ENCODE measurements around the gene PDILT. TPM values are rescaled to one million over a fixed set of nuclear protein-coding genes. Genes with fewer than 3 reads are reported as not detected.

The PDILT gene
- total RNA-seq, 6 experiments from 2014 or later: not detected

DNA sequence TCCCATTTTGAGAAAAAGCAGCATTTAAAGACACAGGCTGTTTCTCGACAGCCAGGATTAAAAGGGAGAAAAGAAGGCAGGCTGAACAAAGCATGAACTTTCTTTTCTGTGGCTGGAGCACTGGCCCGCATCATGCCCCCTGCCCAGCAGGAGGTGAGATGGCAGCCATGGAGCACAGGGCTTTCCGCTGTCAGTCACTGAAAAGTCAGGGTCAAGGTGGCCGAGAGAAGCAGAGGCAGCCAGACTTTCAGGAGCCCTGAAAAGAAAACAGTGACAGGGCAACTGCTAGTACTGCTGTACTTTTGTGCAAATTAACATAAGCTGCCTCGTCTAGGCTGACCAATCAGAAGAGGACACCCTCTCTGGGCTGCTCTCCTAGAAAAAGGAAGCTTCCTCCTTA is 71.4 kb downstream of the PDILT start:
- Histone ChIP-seq H3K36me3 (no peaks in the 10 kb centered on the region), H3K9me3 (no peaks in the 10 kb centered on the region), H3K4me3 (no peak overlapping the region), H3K27me3 (no peaks in the 10 kb centered on the region), H3K27ac (no peak overlapping the region), H3K4me1 (no peaks in the 10 kb centered on the region)
- TF ChIP-seq, protein P1, sequence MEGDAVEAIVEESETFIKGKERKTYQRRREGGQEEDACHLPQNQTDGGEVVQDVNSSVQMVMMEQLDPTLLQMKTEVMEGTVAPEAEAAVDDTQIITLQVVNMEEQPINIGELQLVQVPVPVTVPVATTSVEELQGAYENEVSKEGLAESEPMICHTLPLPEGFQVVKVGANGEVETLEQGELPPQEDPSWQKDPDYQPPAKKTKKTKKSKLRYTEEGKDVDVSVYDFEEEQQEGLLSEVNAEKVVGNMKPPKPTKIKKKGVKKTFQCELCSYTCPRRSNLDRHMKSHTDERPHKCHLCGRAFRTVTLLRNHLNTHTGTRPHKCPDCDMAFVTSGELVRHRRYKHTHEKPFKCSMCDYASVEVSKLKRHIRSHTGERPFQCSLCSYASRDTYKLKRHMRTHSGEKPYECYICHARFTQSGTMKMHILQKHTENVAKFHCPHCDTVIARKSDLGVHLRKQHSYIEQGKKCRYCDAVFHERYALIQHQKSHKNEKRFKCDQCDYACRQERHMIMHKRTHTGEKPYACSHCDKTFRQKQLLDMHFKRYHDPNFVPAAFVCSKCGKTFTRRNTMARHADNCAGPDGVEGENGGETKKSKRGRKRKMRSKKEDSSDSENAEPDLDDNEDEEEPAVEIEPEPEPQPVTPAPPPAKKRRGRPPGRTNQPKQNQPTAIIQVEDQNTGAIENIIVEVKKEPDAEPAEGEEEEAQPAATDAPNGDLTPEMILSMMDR (IDR thresholded peaks at IDR 0.05): no peak
- TF ChIP-seq POLR2A (IDR thresholded peaks at IDR 0.05): no peak
- ATAC-seq (no peak), DNase-seq (no peak)
- no CpG with 5 or more reads among the region's 5 CpGs for WGBS (ENCODE audit: insufficient coverage, low coverage, low lambda C conversion rate, missing lambda C conversion rate)
- intact Hi-C loops (cut with DNase I): no loop called here

- Histone ChIP-seq H3K9me3 (no peaks in the 10 kb centered on the region), H3K27ac (no peak overlapping the region), H3K4me3 (no peak overlapping the region), H3K27me3 (no peaks in the 10 kb centered on the region), H3K4me1 (no peaks in the 10 kb centered on the region), H3K36me3 (no peaks in the 10 kb centered on the region)
- TF ChIP-seq, protein P1 (IDR thresholded peaks at IDR 0.05): no peak
- no peak for TF ChIP-seq POLR2A (IDR thresholded peaks at IDR 0.05)
- WGBS (ENCODE audit: insufficient coverage, low coverage, low lambda C conversion rate, missing lambda C conversion rate): 81% methylated on average over 4 of the region's 8 CpGs
- intact Hi-C loops (cut with DNase I): no loop called here
- ATAC-seq: no peak
- DNase-seq: no peak
Measured at GRCh38 chr16:20332411-20332810, 72.1 kb downstream of the PDILT start.

GRCh38 chr16:20331635-20332034 is 72.9 kb downstream of the PDILT start:
- Histone ChIP-seq H3K9me3 (no peaks in the 10 kb centered on the region), H3K27ac (no peak overlapping the region), H3K4me1 (no peaks in the 10 kb centered on the region), H3K27me3 (no peaks in the 10 kb centered on the region), H3K36me3 (no peaks in the 10 kb centered on the region), H3K4me3 (no peak overlapping the region)
- ATAC-seq: no peak
- TF ChIP-seq POLR2A (IDR thresholded peaks at IDR 0.05): no peak
- TF ChIP-seq, protein P1 (IDR thresholded peaks at IDR 0.05): no peak
- 37% methylated on average over 3 of the region's 5 CpGs for WGBS (ENCODE audit: insufficient coverage, low coverage, low lambda C conversion rate, missing lambda C conversion rate)
- intact Hi-C loops (cut with DNase I): no loop called here
- DNase-seq: no peak

DNA sequence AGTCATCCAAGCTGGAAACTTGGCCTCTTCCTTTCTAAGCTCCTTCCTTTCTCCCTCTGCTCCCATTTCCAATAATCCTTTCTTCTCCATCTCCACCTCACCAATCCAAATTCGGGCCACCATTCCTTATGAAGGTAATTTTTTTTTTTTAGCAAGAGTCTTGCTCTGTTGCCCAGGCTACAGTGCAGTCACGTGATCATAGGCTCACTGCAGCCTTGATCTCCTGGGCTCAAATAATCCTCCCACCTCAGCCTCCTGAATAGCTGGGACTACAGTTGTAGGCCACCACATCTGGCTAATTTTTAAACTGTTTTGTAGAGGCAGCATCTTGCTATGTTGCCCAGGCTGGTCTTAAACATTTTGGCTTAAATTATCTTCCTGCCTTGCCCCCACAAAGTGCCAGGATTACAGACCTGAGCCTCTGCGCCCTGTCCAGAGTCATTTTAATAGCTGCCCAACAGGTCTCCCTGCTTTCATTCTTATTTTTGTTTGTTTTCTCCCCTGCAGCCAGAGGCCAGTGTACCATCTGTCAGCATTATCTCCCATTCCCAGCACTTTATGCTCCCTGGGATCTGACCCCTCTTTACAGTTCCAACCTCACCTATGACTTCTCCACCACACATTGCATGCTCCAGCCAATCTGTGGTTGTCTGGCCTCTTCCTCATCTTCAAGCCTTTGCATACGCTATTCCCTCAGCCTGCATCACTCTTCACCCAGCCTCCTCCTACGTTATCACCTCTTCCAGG is 75.0 kb downstream of the PDILT start:
- intact Hi-C loops (cut with DNase I): no loop called here
- no peak for ATAC-seq
- TF ChIP-seq POLR2A (IDR thresholded peaks at IDR 0.05): no peak
- TF ChIP-seq, protein P1 (IDR thresholded peaks at IDR 0.05): no peak

More for the DNA sequence above, 75.0 kb downstream of the PDILT start:
- no peak for DNase-seq
- H3K9me3 ChIP-seq: no peaks in the 10 kb centered on the region
- no peaks in the 10 kb centered on the region for H3K4me1 ChIP-seq
- H3K4me3 ChIP-seq: no peak overlapping the region
- 71% methylated on average over 5 of the region's 5 CpGs for WGBS (ENCODE audit: insufficient coverage, low coverage, low lambda C conversion rate, missing lambda C conversion rate)
- no peaks in the 10 kb centered on the region for H3K27me3 ChIP-seq
- no peak overlapping the region for H3K27ac ChIP-seq
- no peaks in the 10 kb centered on the region for H3K36me3 ChIP-seq
